Brain microvascular endothelial cell (primary cell): ENCODE data around the gene BEX3.

Experiments used
- DNase-seq: peaks from one replicate; pipeline ENCODE4 v3.0.0-alpha.2; 2020
- H3K27ac ChIP-seq: fragments of 250-450 bp; sonication (Bioruptor Pico); 2 replicates; pipeline ENCODE4 v1.5.1; 2020; ENCODE audit warnings: mild to moderate bottlenecking, moderate library complexity
- H3K27me3 ChIP-seq: fragments of 250-450 bp; sonication (Bioruptor Pico); replicated peaks from 2 replicates; pipeline ENCODE4 v1.5.1; 2020; ENCODE audit warnings: mild to moderate bottlenecking
- H3K36me3 ChIP-seq: fragments of 250-450 bp; sonication (Bioruptor Pico); replicated peaks from 2 replicates; pipeline ENCODE4 v1.5.1; 2020; ENCODE audit warnings: mild to moderate bottlenecking
- H3K4me3 ChIP-seq: 2 replicates; pipeline ENCODE4 v1.5.1; 2011; ENCODE audit warnings: low read depth, mild to moderate bottlenecking, control low read depth, low read length, moderate library complexity
- in situ Hi-C: cut with HindIII; loops from 2 replicates; pipeline ENCODE4 v1.10.0; 2017; ENCODE audit warnings: low sequenced_read_pairs, low pct_ligation_motif_present
- TF ChIP-seq, protein P1 (sequence below): IDR thresholded peaks from 2 replicates; pipeline ENCODE4 v1.5.1; 2011; ENCODE audit warnings: low read depth, mild to moderate bottlenecking, moderate library complexity, low read length, control low read depth, inconsistent platforms; ENCODE audit errors: missing control alignments

BEX3 gene

DNA sequence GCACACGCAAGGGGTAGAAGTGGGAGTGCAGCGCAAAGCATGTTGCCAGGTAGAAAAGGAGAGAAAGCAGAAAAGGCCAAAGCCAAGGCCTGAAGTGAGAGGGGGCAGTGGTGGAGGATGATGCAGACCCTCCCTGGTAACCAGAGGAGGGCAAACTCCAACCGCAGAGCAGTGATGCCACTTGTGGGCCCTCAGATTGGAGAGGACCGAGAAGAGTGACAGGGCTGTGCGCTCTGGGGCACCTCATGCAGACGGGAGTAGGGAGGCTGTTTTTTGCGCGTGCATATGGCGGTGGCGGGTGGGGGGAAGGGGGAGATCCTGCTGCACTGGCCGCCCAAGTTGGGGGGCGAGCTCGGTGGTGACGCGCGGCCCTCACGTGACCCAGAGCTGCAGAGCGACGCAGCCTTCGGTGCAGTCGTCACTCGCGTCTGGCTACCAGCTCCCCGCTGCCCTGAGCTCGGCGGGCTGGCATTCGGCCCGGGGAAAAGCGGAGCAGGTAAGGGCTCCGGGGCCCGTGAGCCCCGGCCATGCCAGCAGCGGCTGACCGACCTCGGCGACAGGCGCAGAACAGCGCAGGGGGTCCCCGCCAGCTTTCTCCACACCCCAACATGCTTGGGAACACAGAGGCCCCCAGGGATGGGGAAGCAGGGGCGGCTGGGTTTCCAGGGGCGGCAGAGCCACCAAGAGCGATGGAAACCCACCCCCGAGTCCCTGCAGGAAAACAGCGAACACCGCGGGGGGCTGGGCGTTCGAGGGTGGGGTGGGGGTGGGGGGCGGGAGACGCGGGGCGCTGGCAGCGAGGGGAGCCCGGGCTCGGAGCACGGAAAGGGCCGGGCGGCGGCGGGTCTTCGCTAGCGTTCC is at the start of gene BEX3:
BEX3 (plus strand) TSS at position 421 of the 861 bp plus-strand sequence. CDS start 984 bp downstream, outside the sequence.
- DNase-seq: no peak
- Histone ChIP-seq H3K4me3 (peak within 1 kb of the TSS; percentile 77), H3K36me3 (no peaks in the 10 kb centered on the region), H3K27ac (peak within 1 kb of the TSS; percentile 92), H3K27me3 (no peaks in the 10 kb centered on the region)
- in situ Hi-C loops: no loop called here
- TF ChIP-seq, protein P1, sequence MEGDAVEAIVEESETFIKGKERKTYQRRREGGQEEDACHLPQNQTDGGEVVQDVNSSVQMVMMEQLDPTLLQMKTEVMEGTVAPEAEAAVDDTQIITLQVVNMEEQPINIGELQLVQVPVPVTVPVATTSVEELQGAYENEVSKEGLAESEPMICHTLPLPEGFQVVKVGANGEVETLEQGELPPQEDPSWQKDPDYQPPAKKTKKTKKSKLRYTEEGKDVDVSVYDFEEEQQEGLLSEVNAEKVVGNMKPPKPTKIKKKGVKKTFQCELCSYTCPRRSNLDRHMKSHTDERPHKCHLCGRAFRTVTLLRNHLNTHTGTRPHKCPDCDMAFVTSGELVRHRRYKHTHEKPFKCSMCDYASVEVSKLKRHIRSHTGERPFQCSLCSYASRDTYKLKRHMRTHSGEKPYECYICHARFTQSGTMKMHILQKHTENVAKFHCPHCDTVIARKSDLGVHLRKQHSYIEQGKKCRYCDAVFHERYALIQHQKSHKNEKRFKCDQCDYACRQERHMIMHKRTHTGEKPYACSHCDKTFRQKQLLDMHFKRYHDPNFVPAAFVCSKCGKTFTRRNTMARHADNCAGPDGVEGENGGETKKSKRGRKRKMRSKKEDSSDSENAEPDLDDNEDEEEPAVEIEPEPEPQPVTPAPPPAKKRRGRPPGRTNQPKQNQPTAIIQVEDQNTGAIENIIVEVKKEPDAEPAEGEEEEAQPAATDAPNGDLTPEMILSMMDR: no peak

GRCh38 chrX:103329991-103330390 is 46.3 kb upstream of the BEX3 start, which contains the start of gene TCEAL7:
Gene TCEAL7 (plus strand): TSS chrX:103330239. CDS start chrX:103331404, 1,165 bp downstream.
- H3K36me3 ChIP-seq: no peaks in the 10 kb centered on the region
- H3K27me3 ChIP-seq: no peaks in the 10 kb centered on the region
- peak within 1 kb of the TSS; percentile 53 for H3K4me3 ChIP-seq
- TF ChIP-seq, protein P1: no peak
- in situ Hi-C loops: no loop called here
- no peak within 1 kb of the TSS for H3K27ac ChIP-seq
- no peak for DNase-seq

DNA sequence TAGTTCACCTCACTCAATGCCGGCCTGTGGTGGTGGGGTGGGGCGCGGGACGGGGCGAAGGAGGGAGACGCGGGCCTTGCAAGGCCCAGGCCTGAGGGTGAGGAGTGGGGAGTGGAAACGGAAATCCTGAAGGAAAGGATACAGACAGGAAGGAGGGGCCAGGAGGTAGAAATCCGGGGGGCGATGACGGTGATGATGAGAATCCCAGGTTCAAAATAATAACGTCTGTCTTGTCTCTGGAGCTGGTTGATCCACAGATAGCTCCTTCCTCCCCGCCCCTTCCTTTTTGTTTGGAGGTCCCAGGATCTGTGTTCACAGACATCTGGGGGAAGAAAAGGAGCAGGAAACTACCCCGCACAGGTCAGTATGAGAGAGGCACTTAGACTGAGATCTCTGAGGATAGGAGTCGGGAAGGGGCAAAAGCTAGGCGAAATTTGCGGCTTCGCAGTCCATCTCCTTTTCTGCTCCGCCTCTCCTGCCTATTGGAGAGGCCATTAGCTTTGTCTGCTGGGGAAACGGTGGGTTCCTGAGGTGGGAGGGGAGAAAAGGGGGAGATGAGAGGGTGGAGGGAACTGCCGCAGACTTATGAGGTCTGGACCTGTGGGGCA is 45.6 kb upstream of the BEX3 start:
- no peak overlapping the region for H3K27ac ChIP-seq
- no peaks in the 10 kb centered on the region for H3K27me3 ChIP-seq
- no peak for DNase-seq
- peak overlapping the region; percentile 53 for H3K4me3 ChIP-seq
- H3K36me3 ChIP-seq: no peaks in the 10 kb centered on the region
- TF ChIP-seq, protein P1: no peak
- in situ Hi-C loops: no loop called here

DNA sequence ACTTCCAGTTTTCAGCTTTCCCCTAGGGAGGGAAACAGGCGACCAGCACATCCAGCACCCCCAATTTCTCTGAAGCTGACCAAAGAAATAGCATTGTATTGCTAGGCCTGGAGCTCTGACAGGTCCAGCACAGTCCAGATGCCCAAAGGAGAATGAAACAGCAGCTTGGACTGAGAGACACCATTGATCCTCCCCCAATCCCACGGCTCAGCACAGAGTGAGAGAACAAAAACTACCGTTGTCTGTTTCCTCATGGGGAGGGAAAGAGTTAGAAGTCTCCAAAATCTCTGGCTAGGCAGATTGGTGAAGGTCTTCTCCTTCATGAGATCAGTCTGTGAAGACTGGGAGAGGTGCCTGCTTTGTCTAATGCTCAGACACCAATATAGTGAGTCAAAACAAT is 37.7 kb upstream of the BEX3 start:
- no peak overlapping the region for H3K27ac ChIP-seq
- in situ Hi-C loops: no loop called here

GRCh38 chrX:103343105-103343504 is 33.2 kb upstream of the BEX3 start:
- no peaks in the 10 kb centered on the region for H3K27me3 ChIP-seq
- H3K36me3 ChIP-seq: no peaks in the 10 kb centered on the region
- peak; percentile 42 for DNase-seq
- no peak overlapping the region for H3K27ac ChIP-seq
- no peak overlapping the region for H3K4me3 ChIP-seq
- in situ Hi-C loops: no loop called here
- TF ChIP-seq, protein P1: peak; percentile 75

More for the DNA sequence above, 37.7 kb upstream of the BEX3 start:
- no peaks in the 10 kb centered on the region for H3K27me3 ChIP-seq
- H3K4me3 ChIP-seq: no peak overlapping the region
- H3K36me3 ChIP-seq: no peaks in the 10 kb centered on the region
- DNase-seq: no peak
- TF ChIP-seq, protein P1: no peak
